Measurements from ENCODE around the gene SULT4A1. TPM values are rescaled to one million over a fixed set of nuclear protein-coding genes. Genes with fewer than 3 reads are reported as not detected.

Gene SULT4A1
- polyA plus RNA-seq, 3 donors = 0.11 to 1.9 (median 0.31) TPM

DNA sequence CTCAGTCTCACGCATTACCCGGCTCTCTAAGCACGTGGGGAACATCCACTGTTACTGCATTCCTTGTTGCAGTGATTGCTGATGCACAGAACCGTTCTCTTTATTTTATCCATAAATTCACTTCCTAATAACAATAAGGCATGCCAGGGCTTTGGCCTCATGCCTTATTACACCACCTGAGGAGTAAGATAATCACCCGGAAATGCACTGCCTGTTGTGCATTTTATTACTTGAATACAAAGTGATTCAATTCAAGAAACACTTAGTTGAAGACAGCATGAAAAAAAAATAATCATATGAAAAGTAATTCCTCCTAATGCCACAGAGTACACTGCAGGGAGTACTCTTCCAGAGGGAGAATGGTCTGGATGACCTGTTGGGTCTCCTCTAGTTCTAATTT, 69.4 kb downstream of the SULT4A1 start:
- 68 to 74% (median 74%) methylated on average over 5 of the region's 5 CpGs for WGBS, 3 donors
- no peak overlapping the region for H3K27ac ChIP-seq (ENCODE audit: low read depth, low read length)

DNA sequence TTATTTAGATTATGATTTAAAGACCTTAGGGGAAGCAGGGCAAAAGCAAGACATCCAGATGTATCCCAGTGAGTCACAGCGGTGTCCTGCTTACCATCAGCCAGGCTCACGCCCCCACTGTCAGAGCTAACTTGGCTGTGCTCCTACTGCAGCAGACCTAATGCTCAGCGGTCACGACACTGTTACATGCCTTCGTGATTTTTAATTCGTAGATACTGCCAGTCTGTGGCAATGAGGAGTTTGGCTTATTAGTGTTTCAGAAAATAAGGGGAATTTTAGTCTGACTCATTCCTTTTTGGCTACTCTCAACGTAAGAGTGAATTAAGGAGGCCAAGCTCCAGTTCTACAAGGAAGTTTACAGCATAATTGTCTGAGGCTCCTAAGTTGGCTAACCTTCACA, 72.9 kb downstream of the SULT4A1 start:
- WGBS, 3 donors = 38 to 75% (median 52%) methylated on average over 7 of the region's 7 CpGs

DNA sequence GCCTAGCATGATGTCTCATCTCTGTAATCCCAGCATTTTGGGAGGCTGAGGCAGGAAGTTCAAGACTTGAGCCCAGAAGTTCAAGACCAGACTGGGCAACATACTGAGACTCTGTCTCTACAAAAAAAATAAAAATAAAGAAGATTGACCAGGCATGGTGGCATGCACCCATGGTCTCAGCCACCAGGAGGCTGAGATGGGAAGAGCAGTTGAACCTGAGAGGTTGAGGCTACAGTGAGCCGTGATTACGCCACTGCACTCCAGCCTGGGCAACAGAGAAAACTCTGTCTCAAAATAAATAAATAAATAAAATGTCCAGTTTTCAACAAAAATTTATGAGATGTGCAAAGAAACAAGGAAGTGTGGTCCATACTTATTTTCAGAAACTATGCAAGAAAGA, 78.5 kb downstream of the SULT4A1 start:
- WGBS, 3 donors = 92 to 96% (median 93%) methylated on average over 2 of the region's 2 CpGs
- no peak overlapping the region for H3K27ac ChIP-seq (ENCODE audit: low read depth, low read length)

More for the DNA sequence above, 72.9 kb downstream of the SULT4A1 start:
- no peak overlapping the region for H3K27ac ChIP-seq (ENCODE audit: low read depth, low read length)

DNA sequence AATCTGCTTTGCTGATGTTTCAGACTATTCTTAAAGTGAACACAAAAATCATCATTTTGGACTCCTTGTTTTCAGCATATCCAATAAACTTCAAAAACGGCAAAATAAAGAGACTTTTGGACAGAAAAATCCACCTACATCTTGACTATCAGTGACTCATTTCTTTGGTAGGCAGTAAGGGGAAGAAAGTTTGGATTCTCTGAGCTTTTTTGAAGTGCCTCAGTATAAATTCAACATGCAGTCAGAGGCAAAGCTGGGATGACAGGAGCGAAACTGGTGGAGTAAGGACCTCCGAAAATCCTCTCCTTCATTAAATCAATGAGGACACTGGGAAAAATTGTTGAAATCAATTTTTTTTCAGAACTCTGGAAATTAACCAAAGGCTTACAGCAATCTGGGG, 79.9 kb downstream of the SULT4A1 start:
- 83 to 84% (median 83%) methylated on average over 3 of the region's 3 CpGs for WGBS, 3 donors
- H3K27ac ChIP-seq (ENCODE audit: low read depth, low read length) = no peak overlapping the region

DNA sequence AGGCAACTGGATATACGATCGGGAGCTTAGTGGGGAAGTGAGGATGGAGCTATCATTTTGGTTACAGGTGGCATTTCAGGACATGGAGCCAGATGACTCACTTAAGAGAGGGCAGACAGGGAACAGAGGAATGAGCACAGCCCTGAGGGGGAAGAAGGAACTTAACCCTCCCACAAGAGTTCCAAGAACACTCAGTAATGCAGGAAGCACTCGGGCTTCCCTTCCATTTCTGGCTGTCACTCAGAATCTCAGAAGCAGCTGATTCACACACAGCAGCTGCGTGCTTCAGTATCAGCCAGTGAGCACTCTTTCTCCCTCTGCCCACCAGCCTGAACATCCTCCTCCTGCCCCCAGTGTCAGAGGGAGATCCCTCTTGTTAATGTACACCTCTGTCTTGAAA, 85.0 kb downstream of the SULT4A1 start:
- 30 to 69% (median 52%) methylated on average over 4 of the region's 4 CpGs for WGBS, 3 donors

DNA sequence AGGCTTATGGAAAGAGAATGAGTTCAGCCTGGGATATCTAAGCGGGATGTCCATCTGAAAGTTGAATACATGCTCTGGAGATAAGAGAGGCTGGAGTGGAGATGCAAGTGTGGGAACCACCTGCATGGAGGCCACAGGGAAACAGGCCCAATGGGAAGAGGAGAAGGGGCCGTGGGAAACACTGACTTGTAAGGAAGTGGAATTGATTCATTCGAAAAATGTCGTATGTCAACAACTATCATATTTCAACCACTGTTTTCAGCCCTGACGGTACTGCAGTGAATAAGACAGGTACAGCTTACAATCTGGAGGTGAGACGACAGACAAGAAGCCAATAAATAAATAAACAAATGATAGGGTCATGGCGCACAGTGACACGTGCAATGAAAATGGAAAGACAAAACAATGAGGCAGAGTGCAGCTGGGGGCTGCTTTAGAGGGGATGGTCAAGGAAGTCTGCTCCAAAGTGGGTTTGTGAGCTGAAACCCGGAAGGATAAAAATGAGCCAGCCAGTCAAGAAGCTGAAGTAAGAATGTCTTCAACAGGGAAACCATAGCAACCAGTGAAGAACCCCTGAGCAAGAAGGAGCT, 86.1 kb downstream of the SULT4A1 start:
- 77 to 78% (median 78%) methylated on average over 9 of the region's 9 CpGs for WGBS, 3 donors
- no peak overlapping the region for H3K27ac ChIP-seq (ENCODE audit: low read depth, low read length)

More for the DNA sequence above, 85.0 kb downstream of the SULT4A1 start:
- H3K27ac ChIP-seq (ENCODE audit: low read depth, low read length) = no peak overlapping the region

Other genes starting within 250 kb of the SULT4A1 start
- gene EFCAB6, start 50.2 kb downstream of the SULT4A1 start, polyA plus RNA-seq = under 1 TPM in 2 of 3 donors, not detected in 1; 0.76 to 0.98 TPM
- gene PNPLA5, start 29.5 kb upstream of the SULT4A1 start, polyA plus RNA-seq = not detected
- 1 to 10 TPM; 1.1 to 6.6 (median 2.8) TPM for gene PNPLA3, start 61.3 kb upstream of the SULT4A1 start, polyA plus RNA-seq
- gene SAMM50, start 92.9 kb upstream of the SULT4A1 start, polyA plus RNA-seq = 10 to 100 TPM; 28.9 to 55.3 (median 32.4) TPM
- 10 to 100 TPM; 14.8 to 75.5 (median 46.2) TPM for gene PARVB, start 161.8 kb upstream of the SULT4A1 start, polyA plus RNA-seq